ENCODE measurements around the gene CELSR1.

CELSR1 gene

GRCh38 chr22:46509416-46510089, 27.9 kb downstream of the CELSR1 start:
- no peak overlapping the region for H3K4me3 ChIP-seq (ENCODE audit: low read depth, low read length)
- H3K79me1 ChIP-seq (ENCODE audit: low read length): no peaks in the 10 kb centered on the region
- no peak overlapping the region for H2AK5ac ChIP-seq (ENCODE audit: low read length)
- no peak for DNase-seq
- no peak overlapping the region for H3K23ac ChIP-seq (ENCODE audit: low read length)
- no peak overlapping the region for H3K18ac ChIP-seq (ENCODE audit: low read length)
- H4K12ac ChIP-seq (ENCODE audit: low read depth, low read length): no peak overlapping the region
- H2BK5ac ChIP-seq (ENCODE audit: low read depth, low read length, poor library complexity): no peak overlapping the region
- H2AFZ ChIP-seq (ENCODE audit: insufficient read depth, low read length, poor library complexity): no peak overlapping the region
- H3K9me3 ChIP-seq (ENCODE audit: insufficient read depth, low read depth, low read length): no peaks in the 10 kb centered on the region
- no peaks in the 10 kb centered on the region for H3K27me3 ChIP-seq (ENCODE audit: insufficient read depth, low read length)
- H3K9ac ChIP-seq (ENCODE audit: low read length): no peak overlapping the region
- no peaks in the 10 kb centered on the region for H3K79me2 ChIP-seq (ENCODE audit: control insufficient read depth, insufficient read depth, low read length, poor library complexity)
- no peak overlapping the region for H3K14ac ChIP-seq (ENCODE audit: low read length)
- peaks cover 3 to 4% of the 10 kb centered on the region in 2 experiments for H3K4me1 ChIP-seq (ENCODE audit: control insufficient read depth in 1 of 2, insufficient read depth in 2 of 2, low read length in 2 of 2)
- H3K36me3 ChIP-seq (ENCODE audit: control insufficient read depth in 1 of 2, insufficient read depth in 2 of 2, low read length in 2 of 2): peaks cover 0 to 9% of the 10 kb centered on the region in 2 experiments
- no peak overlapping the region for H2BK120ac ChIP-seq (ENCODE audit: insufficient read depth, low read length, poor library complexity)
- no peak overlapping the region for H2BK12ac ChIP-seq (ENCODE audit: low read length)
- no peak overlapping the region for H3K4ac ChIP-seq (ENCODE audit: low read depth, low read length)
- WGBS (ENCODE audit: extremely low coverage, insufficient coverage, insufficient read length): no CpG with 5 or more reads among the region's 16 CpGs
- no peak overlapping the region for H4K91ac ChIP-seq (ENCODE audit: low read depth, low read length)
- H3K27ac ChIP-seq (ENCODE audit: low read depth, low read length): no peak overlapping the region
- no peak overlapping the region for H4K8ac ChIP-seq (ENCODE audit: low read depth, low read length)
- no peak overlapping the region for H3K4me2 ChIP-seq (ENCODE audit: low read length)

GRCh38 chr22:46508491-46508999, 28.9 kb downstream of the CELSR1 start:
- Histone ChIP-seq H2AK5ac (ENCODE audit: low read length) (no peak overlapping the region), H2BK5ac (ENCODE audit: low read depth, low read length, poor library complexity) (no peak overlapping the region), H4K12ac (ENCODE audit: low read depth, low read length) (no peak overlapping the region), H2BK12ac (ENCODE audit: low read length) (no peak overlapping the region), H3K79me1 (ENCODE audit: low read length) (no peaks in the 10 kb centered on the region), H3K79me2 (ENCODE audit: control insufficient read depth, insufficient read depth, low read length, poor library complexity) (no peaks in the 10 kb centered on the region), H3K9me3 (ENCODE audit: insufficient read depth, low read depth, low read length) (no peaks in the 10 kb centered on the region), H2AFZ (ENCODE audit: insufficient read depth, low read length, poor library complexity) (no peak overlapping the region), H3K18ac (ENCODE audit: low read length) (no peak overlapping the region), H3K36me3 (ENCODE audit: control insufficient read depth in 1 of 2, insufficient read depth in 2 of 2, low read length in 2 of 2) (peaks cover 0 to 5% of the 10 kb centered on the region in 2 experiments), H4K8ac (ENCODE audit: low read depth, low read length) (no peak overlapping the region), H3K23ac (ENCODE audit: low read length) (no peak overlapping the region), H4K91ac (ENCODE audit: low read depth, low read length) (no peak overlapping the region), H3K27me3 (ENCODE audit: insufficient read depth, low read length) (no peaks in the 10 kb centered on the region), H3K14ac (ENCODE audit: low read length) (no peak overlapping the region), H3K4me2 (ENCODE audit: low read length) (no peak overlapping the region), H3K4ac (ENCODE audit: low read depth, low read length) (no peak overlapping the region), H3K4me1 (ENCODE audit: control insufficient read depth in 1 of 2, insufficient read depth in 2 of 2, low read length in 2 of 2) (no peaks in the 10 kb centered on the region), H3K27ac (ENCODE audit: low read depth, low read length) (no peak overlapping the region), H3K4me3 (ENCODE audit: low read depth, low read length) (no peak overlapping the region), H2BK120ac (ENCODE audit: insufficient read depth, low read length, poor library complexity) (no peak overlapping the region), H3K9ac (ENCODE audit: low read length) (no peak overlapping the region)
- DNase-seq: no peak
- WGBS (ENCODE audit: extremely low coverage, insufficient coverage, insufficient read length): no CpG with 5 or more reads among the region's 20 CpGs

GRCh38 chr22:46507451-46508425, 29.7 kb downstream of the CELSR1 start:
- H2AFZ ChIP-seq (ENCODE audit: insufficient read depth, low read length, poor library complexity): no peak overlapping the region

GRCh38 chr22:46504584-46504983, 32.8 kb downstream of the CELSR1 start:
- no peak overlapping the region for H3K14ac ChIP-seq (ENCODE audit: low read length)
- H3K4me2 ChIP-seq (ENCODE audit: low read length): no peak overlapping the region
- no peak overlapping the region for H2BK120ac ChIP-seq (ENCODE audit: insufficient read depth, low read length, poor library complexity)
- H4K8ac ChIP-seq (ENCODE audit: low read depth, low read length): no peak overlapping the region
- no peak overlapping the region for H2AK5ac ChIP-seq (ENCODE audit: low read length)
- H3K27ac ChIP-seq (ENCODE audit: low read depth, low read length): no peak overlapping the region
- DNase-seq: no peak
- H3K4ac ChIP-seq (ENCODE audit: low read depth, low read length): no peak overlapping the region
- no peak overlapping the region for H4K91ac ChIP-seq (ENCODE audit: low read depth, low read length)
- no peak overlapping the region for H3K4me3 ChIP-seq (ENCODE audit: low read depth, low read length)
- H3K4me1 ChIP-seq (ENCODE audit: control insufficient read depth in 1 of 2, insufficient read depth in 2 of 2, low read length in 2 of 2): peaks cover 7 to 12% of the 10 kb centered on the region in 2 experiments
- no peak overlapping the region for H3K18ac ChIP-seq (ENCODE audit: low read length)
- H3K9me3 ChIP-seq (ENCODE audit: insufficient read depth, low read depth, low read length): no peaks in the 10 kb centered on the region
- no peak overlapping the region for H3K23ac ChIP-seq (ENCODE audit: low read length)
- H4K12ac ChIP-seq (ENCODE audit: low read depth, low read length): no peak overlapping the region
- no peaks in the 10 kb centered on the region for H3K27me3 ChIP-seq (ENCODE audit: insufficient read depth, low read length)
- H2AFZ ChIP-seq (ENCODE audit: insufficient read depth, low read length, poor library complexity): no peak overlapping the region
- WGBS (ENCODE audit: extremely low coverage, insufficient coverage, insufficient read length): no CpG with 5 or more reads among the region's 4 CpGs
- no peaks in the 10 kb centered on the region for H3K79me1 ChIP-seq (ENCODE audit: low read length)
- no peaks in the 10 kb centered on the region for H3K36me3 ChIP-seq (ENCODE audit: control insufficient read depth in 1 of 2, insufficient read depth in 2 of 2, low read length in 2 of 2)
- no peak overlapping the region for H2BK12ac ChIP-seq (ENCODE audit: low read length)
- no peak overlapping the region for H3K9ac ChIP-seq (ENCODE audit: low read length)
- no peak overlapping the region for H2BK5ac ChIP-seq (ENCODE audit: low read depth, low read length, poor library complexity)
- peaks cover 2% of the 10 kb centered on the region for H3K79me2 ChIP-seq (ENCODE audit: control insufficient read depth, insufficient read depth, low read length, poor library complexity)

More at GRCh38 chr22:46507451-46508425, 29.7 kb downstream of the CELSR1 start:
- Histone ChIP-seq H4K91ac (ENCODE audit: low read depth, low read length) (no peak overlapping the region), H3K4me1 (ENCODE audit: control insufficient read depth in 1 of 2, insufficient read depth in 2 of 2, low read length in 2 of 2) (peaks cover 0 to 2% of the 10 kb centered on the region in 2 experiments), H3K4ac (ENCODE audit: low read depth, low read length) (no peak overlapping the region), H3K4me2 (ENCODE audit: low read length) (no peak overlapping the region), H3K27me3 (ENCODE audit: insufficient read depth, low read length) (no peaks in the 10 kb centered on the region), H3K27ac (ENCODE audit: low read depth, low read length) (no peak overlapping the region), H3K79me2 (ENCODE audit: control insufficient read depth, insufficient read depth, low read length, poor library complexity) (peaks cover 2% of the 10 kb centered on the region), H3K14ac (ENCODE audit: low read length) (no peak overlapping the region), H4K12ac (ENCODE audit: low read depth, low read length) (no peak overlapping the region), H2BK12ac (ENCODE audit: low read length) (no peak overlapping the region), H3K23ac (ENCODE audit: low read length) (no peak overlapping the region), H3K9ac (ENCODE audit: low read length) (no peak overlapping the region), H3K79me1 (ENCODE audit: low read length) (no peaks in the 10 kb centered on the region), H2BK120ac (ENCODE audit: insufficient read depth, low read length, poor library complexity) (no peak overlapping the region), H3K36me3 (ENCODE audit: control insufficient read depth in 1 of 2, insufficient read depth in 2 of 2, low read length in 2 of 2) (peaks cover 0 to 5% of the 10 kb centered on the region in 2 experiments), H3K18ac (ENCODE audit: low read length) (no peak overlapping the region), H2AK5ac (ENCODE audit: low read length) (no peak overlapping the region), H3K9me3 (ENCODE audit: insufficient read depth, low read depth, low read length) (no peaks in the 10 kb centered on the region), H4K8ac (ENCODE audit: low read depth, low read length) (no peak overlapping the region), H3K4me3 (ENCODE audit: low read depth, low read length) (no peak overlapping the region), H2BK5ac (ENCODE audit: low read depth, low read length, poor library complexity) (no peak overlapping the region)
- WGBS (ENCODE audit: extremely low coverage, insufficient coverage, insufficient read length): no CpG with 5 or more reads among the region's 34 CpGs
- no peak for DNase-seq

All from trophoblast cell (in vitro differentiated cells and primary cell).